ENCODE data around the gene PLEKHA3. TPM values are rescaled to one million over a fixed set of nuclear protein-coding genes. Genes with fewer than 3 reads are reported as not detected.

Gene PLEKHA3
- total and polyA plus RNA-seq, 12 donors = 2.5 to 53.2 (median 39.7) TPM

GRCh38 chr2:178542569-178542968 is 62.3 kb downstream of the PLEKHA3 start:
- peaks cover 0 to 100% (median 92%) of the 10 kb centered on the region in 9 donors for H3K36me3 ChIP-seq
- intact Hi-C loops (cut with DNase I) = no loop called here
- H3K4me3 ChIP-seq = no peak overlapping the region
- peaks cover 0 to 12% (median 0%) of the 10 kb centered on the region in 9 donors for H3K4me1 ChIP-seq
- 80 to 86% methylated on average over 5 of the region's 5 CpGs for WGBS, 2 donors
- H3K9me3 ChIP-seq = no peaks in the 10 kb centered on the region
- H3K27me3 ChIP-seq = no peaks in the 10 kb centered on the region
- H3K27ac ChIP-seq = no peak overlapping the region
- ATAC-seq (no peak), DNase-seq (no peak)
- TF ChIP-seq CTCF (IDR thresholded peaks at IDR 0.05) = no peak

- peaks cover 0 to 100% (median 86%) of the 10 kb centered on the region in 9 donors for H3K36me3 ChIP-seq
- ATAC-seq (no peak), DNase-seq (no peak)
- 90 to 93% methylated on average over 2 of the region's 2 CpGs for WGBS, 2 donors
- peaks cover 0 to 48% (median 0%) of the 10 kb centered on the region in 9 donors for H3K4me1 ChIP-seq
- H3K27me3 ChIP-seq = no peaks in the 10 kb centered on the region
- no peak for TF ChIP-seq CTCF (IDR thresholded peaks at IDR 0.05)
- H3K27ac ChIP-seq = no peak overlapping the region
- intact Hi-C loops (cut with DNase I) = no loop called here
- no peak overlapping the region for H3K4me3 ChIP-seq
- no peaks in the 10 kb centered on the region for H3K9me3 ChIP-seq
These were observed 70.1 kb downstream of the PLEKHA3 start for GRCh38 chr2:178550352-178550751.

- H3K27me3 ChIP-seq = no peaks in the 10 kb centered on the region
- no peak overlapping the region for H3K4me3 ChIP-seq
- H3K9me3 ChIP-seq = no peaks in the 10 kb centered on the region
- peaks cover 0 to 63% (median 6%) of the 10 kb centered on the region in 9 donors for H3K4me1 ChIP-seq
- H3K36me3 ChIP-seq = peaks cover 0 to 100% (median 82%) of the 10 kb centered on the region in 9 donors
- TF ChIP-seq CTCF (IDR thresholded peaks at IDR 0.05) = no peak
- no peak for DNase-seq
- no peak overlapping the region for H3K27ac ChIP-seq
- WGBS, 2 donors = 77 to 81% methylated on average over 2 of the region's 2 CpGs
- intact Hi-C loops (cut with DNase I) = no loop called here
- no peak for ATAC-seq
These were observed 72.8 kb downstream of the PLEKHA3 start for GRCh38 chr2:178553047-178553446.

Other genes starting within 250 kb of the PLEKHA3 start
- 10 to 100 TPM; 39.8 to 55.3 (median 44.3) TPM for gene PRKRA, start 29.3 kb upstream of the PLEKHA3 start, total RNA-seq
- gene PRKRA, start 29.3 kb upstream of the PLEKHA3 start, polyA plus RNA-seq = 10 to 100 TPM; 39.7 to 40.3 TPM
- 1 to 10 TPM in 7 of 10 donors, under 1 TPM in 3; 0.57 to 2.0 (median 1.7) TPM for gene PJVK, start 29.1 kb upstream of the PLEKHA3 start, total RNA-seq
- gene PJVK, start 29.1 kb upstream of the PLEKHA3 start, polyA plus RNA-seq = 1 to 10 TPM in 1 of 2 donors, under 1 TPM in 1; 0.54 to 6.6 TPM
- gene FKBP7, start 1.9 kb upstream of the PLEKHA3 start, total RNA-seq = 10 to 100 TPM in 4 of 10 donors, 1 to 10 TPM in 6; 6.1 to 11.3 (median 9.2) TPM
- gene FKBP7, start 1.9 kb upstream of the PLEKHA3 start, polyA plus RNA-seq = 10 to 100 TPM in 1 of 2 donors, 1 to 10 TPM in 1; 6.1 to 12.4 TPM